GM12891 (cell line): Measurements from ENCODE around the gene NUTM2F. TPM values are rescaled to one million over a fixed set of nuclear protein-coding genes. Genes with fewer than 3 reads are reported as not detected.
"Not testable (repeated sequence)": the region's sequence is repeated elsewhere in the genome, so short reads cannot be mapped to it uniquely, and the experiment has no call there.

Source experiments
- DNase-seq: peaks from one replicate; pipeline ENCODE4 v3.0.0; 2011; ENCODE audit warnings: low spot score; ENCODE audit not compliant: insufficient read length
- FAIRE-seq: peaks from 2 replicates; lab custom pipeline; 2011; peaks lifted over from hg19 to GRCh38; lab: Jason Lieb, UNC
- POLR2A ChIP-seq: IDR thresholded peaks from 2 replicates; pipeline ENCODE4 v1.6.1; 2011; ENCODE audit warnings: low read depth, low read length, control low read depth
- polyA plus RNA-seq: library from polyadenylated mRNA; unstranded; fragments of >200 nt; gene quantifications from one replicate; pipeline ENCODE4 v1.2.1, GENCODE V29; 2012; ENCODE audit warnings: low read depth, missing spikeins, inconsistent platforms; ENCODE audit not compliant: missing spikeins

The NUTM2F gene
- not detected for polyA plus RNA-seq

- peak; percentile 77 for FAIRE-seq
- not testable (repeated sequence) for DNase-seq
Measured at GRCh38 chr9:94328544-94328943, at the start of gene NUTM2F. NUTM2F (minus strand) TSS chr9:94328644; CDS start chr9:94328623, 21 bp downstream.

GRCh38 chr9:94375197-94375596 is 46.8 kb upstream of the NUTM2F start:
- TF ChIP-seq POLR2A, result 0 out of 2 replicates have a peak, but pooled peaks have one; percentile 34
- not testable (repeated sequence) for DNase-seq
- peak; percentile 90 for FAIRE-seq

- FAIRE-seq (peak; percentile 95), DNase-seq (peak; percentile 55)
Measured at GRCh38 chr9:94374176-94375056, 46.0 kb upstream of the NUTM2F start.

GRCh38 chr9:94373779-94374175 is 45.3 kb upstream of the NUTM2F start:
- not testable (repeated sequence) for FAIRE-seq, DNase-seq

GRCh38 chr9:94370266-94370665 is 41.8 kb upstream of the NUTM2F start:
- DNase-seq, FAIRE-seq: not testable (repeated sequence)

GRCh38 chr9:94364093-94364614 is 35.7 kb upstream of the NUTM2F start:
- not testable (repeated sequence) for FAIRE-seq, DNase-seq

- FAIRE-seq, DNase-seq: not testable (repeated sequence)
Measured at GRCh38 chr9:94357158-94357557, 28.7 kb upstream of the NUTM2F start.

- DNase-seq, FAIRE-seq: not testable (repeated sequence)
Measured at GRCh38 chr9:94351901-94352723, 23.7 kb upstream of the NUTM2F start.

- DNase-seq, FAIRE-seq: not testable (repeated sequence)
Measured at GRCh38 chr9:94348754-94349153, 20.3 kb upstream of the NUTM2F start.

- not testable (repeated sequence) for DNase-seq, FAIRE-seq
Measured at GRCh38 chr9:94347451-94347850, 19.0 kb upstream of the NUTM2F start.

GRCh38 chr9:94341703-94342102 is 13.3 kb upstream of the NUTM2F start:
- DNase-seq, result not testable (repeated sequence)
- peak; percentile 91 for FAIRE-seq

- DNase-seq, FAIRE-seq: not testable (repeated sequence)
Measured at GRCh38 chr9:94340750-94341149, 12.3 kb upstream of the NUTM2F start.

- FAIRE-seq, result not testable (repeated sequence)
Measured at GRCh38 chr9:94339657-94340056, 11.2 kb upstream of the NUTM2F start.

GRCh38 chr9:94338723-94339122 is 10.3 kb upstream of the NUTM2F start:
- DNase-seq, FAIRE-seq: not testable (repeated sequence)

More at GRCh38 chr9:94339657-94340056, 11.2 kb upstream of the NUTM2F start:
- not testable (repeated sequence) for DNase-seq

GRCh38 chr9:94336445-94336844 is 8.0 kb upstream of the NUTM2F start:
- not testable (repeated sequence) for DNase-seq, FAIRE-seq

- not testable (repeated sequence) for FAIRE-seq, DNase-seq
Measured at GRCh38 chr9:94325583-94325982, 2.9 kb downstream of the NUTM2F start.

GRCh38 chr9:94323153-94323798 is 5.2 kb downstream of the NUTM2F start:
- FAIRE-seq, result not testable (repeated sequence)

GRCh38 chr9:94322342-94322940 is 6.0 kb downstream of the NUTM2F start:
- not testable (repeated sequence) for FAIRE-seq, DNase-seq

More at GRCh38 chr9:94323153-94323798, 5.2 kb downstream of the NUTM2F start:
- not testable (repeated sequence) for DNase-seq
